ENCODE data around the gene CACNG8. TPM values are rescaled to one million over a fixed set of nuclear protein-coding genes. Genes with fewer than 3 reads are reported as not detected.

The CACNG8 gene
- total RNA-seq, 4 donors from 2014 or later, result not detected

DNA sequence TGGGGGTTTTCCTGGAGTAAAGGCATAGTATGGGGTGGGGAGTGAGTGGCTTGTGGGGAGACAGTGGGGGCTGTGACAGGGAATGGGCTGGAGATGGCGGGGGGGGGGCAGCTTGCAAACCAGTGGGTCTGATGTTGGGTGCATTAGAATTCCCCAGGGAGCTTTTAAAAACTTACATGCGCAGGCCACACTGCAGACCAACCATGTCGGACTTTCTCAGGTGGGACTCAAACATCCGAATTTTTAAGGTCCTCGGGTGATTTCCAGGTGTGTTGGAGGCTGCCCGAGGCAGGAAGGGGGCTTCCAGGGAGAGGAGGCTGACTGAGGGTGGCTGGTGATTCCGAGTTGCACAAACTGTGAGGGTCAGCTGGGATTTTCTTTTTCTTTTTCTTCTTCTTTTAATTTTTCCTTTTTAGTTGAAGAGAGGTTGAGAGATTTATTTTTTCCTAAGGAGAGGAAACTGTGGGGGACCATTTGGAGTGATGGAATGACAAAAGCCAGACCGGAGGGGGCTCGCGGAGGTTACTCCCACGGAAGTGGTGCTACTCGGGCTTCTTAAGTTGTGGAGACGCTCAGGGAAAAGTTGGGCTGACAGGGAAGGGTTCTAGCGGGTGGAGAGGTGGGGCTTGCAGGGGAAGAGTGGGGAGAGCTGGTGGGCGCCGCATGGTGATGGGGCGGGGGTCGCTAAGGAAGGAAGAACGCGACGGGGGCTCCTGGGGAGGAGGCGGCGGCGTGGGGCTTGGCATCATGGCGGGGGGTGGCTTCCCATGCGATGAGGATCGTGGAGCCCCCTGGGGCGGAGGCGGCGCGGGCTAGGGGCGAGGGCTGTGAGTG is 997 bp upstream of the CACNG8 start:
- in situ Hi-C loops (cut with MboI; ENCODE audit: low pct_ligation_motif_present in 1 of 4, low pct_unique_long_range_greater_than_20kb in 1 of 4, low sequenced_read_pairs in 3 of 4) (no loop called here), intact Hi-C loops (cut with DNase I; ENCODE audit: low total_unique reads) (no loop called here)
- no peak for DNase-seq
- peaks cover 91% of the 10 kb centered on the region for H3K27me3 ChIP-seq
- H3K27ac ChIP-seq, result no peak overlapping the region
- H3K4me1 ChIP-seq, result no peaks in the 10 kb centered on the region
- 11 to 20% methylated on average over 10 to 32 of the region's 32 CpGs for WGBS, 2 donors (ENCODE audit: low coverage in 1 of 2)
- no peak overlapping the region for H3K4me3 ChIP-seq
- no peaks in the 10 kb centered on the region for H3K36me3 ChIP-seq
- TF ChIP-seq POLR2AphosphoS5 (IDR thresholded peaks at IDR 0.05) (no peak), CTCF (IDR thresholded peaks at IDR 0.05) (no peak), POLR2A (IDR thresholded peaks at IDR 0.05) (no peak), EP300 (IDR thresholded peaks at IDR 0.05; ENCODE audit: low read depth) (no peak)
- no peaks in the 10 kb centered on the region for H3K9me3 ChIP-seq

DNA sequence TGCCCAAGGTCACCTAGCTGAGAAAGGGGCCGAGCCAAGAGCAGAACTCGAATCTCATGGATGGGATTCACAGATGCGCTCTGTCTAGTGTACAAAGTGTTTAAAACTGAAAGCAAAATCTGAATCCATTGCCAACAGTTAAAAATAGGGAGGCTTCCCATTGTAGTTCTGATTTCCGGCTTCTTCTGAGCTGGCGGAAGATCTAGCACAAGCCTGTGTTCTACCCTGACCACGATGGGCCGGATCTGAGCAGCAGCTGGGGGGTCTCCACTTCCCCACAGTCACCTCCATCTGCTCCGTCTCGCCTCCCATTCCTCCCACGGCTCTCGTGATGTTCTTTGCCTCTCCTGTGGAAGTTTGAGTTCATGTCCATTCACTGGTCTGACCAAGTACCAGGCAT is 2.4 kb downstream of the CACNG8 start:
- H3K27ac ChIP-seq, result no peak overlapping the region
- WGBS, 2 donors (ENCODE audit: low coverage in 1 of 2), result 58 to 71% methylated on average over 8 to 11 of the region's 11 CpGs
- no peak for DNase-seq
- H3K36me3 ChIP-seq, result no peaks in the 10 kb centered on the region
- H3K27me3 ChIP-seq, result peaks cover 59% of the 10 kb centered on the region
- H3K4me1 ChIP-seq, result no peaks in the 10 kb centered on the region
- TF ChIP-seq CTCF (IDR thresholded peaks at IDR 0.05) (no peak), POLR2AphosphoS5 (IDR thresholded peaks at IDR 0.05) (no peak), EP300 (IDR thresholded peaks at IDR 0.05; ENCODE audit: low read depth) (no peak), POLR2A (IDR thresholded peaks at IDR 0.05) (no peak)
- no peaks in the 10 kb centered on the region for H3K9me3 ChIP-seq
- in situ Hi-C loops (cut with MboI; ENCODE audit: low pct_ligation_motif_present in 1 of 4, low pct_unique_long_range_greater_than_20kb in 1 of 4, low sequenced_read_pairs in 3 of 4), result no loop called here
- no peak overlapping the region for H3K4me3 ChIP-seq
- intact Hi-C loops (cut with DNase I; ENCODE audit: low total_unique reads), result no loop called here

- no peak for DNase-seq
- H3K36me3 ChIP-seq, result no peaks in the 10 kb centered on the region
- no peak overlapping the region for H3K27ac ChIP-seq
- WGBS, 2 donors (ENCODE audit: low coverage in 1 of 2), result 37 to 56% methylated on average over 2 to 7 of the region's 7 CpGs
- TF ChIP-seq CTCF (IDR thresholded peaks at IDR 0.05), result no peak
- no peak for TF ChIP-seq POLR2AphosphoS5 (IDR thresholded peaks at IDR 0.05)
- no peak for TF ChIP-seq POLR2A (IDR thresholded peaks at IDR 0.05)
- no peak for TF ChIP-seq EP300 (IDR thresholded peaks at IDR 0.05; ENCODE audit: low read depth)
- in situ Hi-C loops (cut with MboI; ENCODE audit: low pct_ligation_motif_present in 1 of 4, low pct_unique_long_range_greater_than_20kb in 1 of 4, low sequenced_read_pairs in 3 of 4) (no loop called here), intact Hi-C loops (cut with DNase I; ENCODE audit: low total_unique reads) (no loop called here)
- H3K9me3 ChIP-seq, result no peaks in the 10 kb centered on the region
- H3K4me3 ChIP-seq, result no peak overlapping the region
- peaks cover 40% of the 10 kb centered on the region for H3K27me3 ChIP-seq
- no peaks in the 10 kb centered on the region for H3K4me1 ChIP-seq
These were observed 4.2 kb downstream of the CACNG8 start for GRCh38 chr19:53966931-53967330.

DNA sequence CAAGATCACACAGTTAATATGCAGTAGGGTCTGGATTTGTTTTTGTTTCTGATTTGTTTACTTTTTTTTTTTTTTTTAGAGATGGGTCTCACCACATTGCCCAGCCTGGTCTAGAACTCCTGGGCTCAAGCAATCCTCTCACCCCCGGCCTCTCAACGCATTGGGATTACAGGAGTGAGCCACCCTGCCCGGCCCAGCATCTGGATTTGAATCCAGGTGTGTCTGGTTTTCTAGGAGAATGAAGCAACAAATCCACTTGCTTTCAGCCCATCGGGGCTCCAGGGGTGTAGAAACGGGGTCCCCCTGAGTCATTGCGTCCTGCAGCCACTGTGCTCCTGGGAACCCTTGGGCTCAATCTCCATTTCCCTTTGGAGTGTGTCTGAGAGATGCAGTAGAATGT is 6.6 kb downstream of the CACNG8 start:
- intact Hi-C loops (cut with DNase I; ENCODE audit: low total_unique reads) (no loop called here), in situ Hi-C loops (cut with MboI; ENCODE audit: low pct_ligation_motif_present in 1 of 4, low pct_unique_long_range_greater_than_20kb in 1 of 4, low sequenced_read_pairs in 3 of 4) (no loop called here)
- no peak for DNase-seq
- no peak overlapping the region for H3K27ac ChIP-seq
- no peaks in the 10 kb centered on the region for H3K36me3 ChIP-seq
- H3K9me3 ChIP-seq, result no peaks in the 10 kb centered on the region
- no peaks in the 10 kb centered on the region for H3K4me1 ChIP-seq
- WGBS, 2 donors (ENCODE audit: low coverage in 1 of 2), result 84 to 94% methylated on average over 4 to 6 of the region's 6 CpGs
- H3K27me3 ChIP-seq, result peaks cover 20% of the 10 kb centered on the region
- no peak overlapping the region for H3K4me3 ChIP-seq
- no peak for TF ChIP-seq EP300 (IDR thresholded peaks at IDR 0.05; ENCODE audit: low read depth)
